Fibroblast of lung (primary cell): ENCODE results near the gene TPD52L1. TPM values are rescaled to one million over a fixed set of nuclear protein-coding genes. Genes with fewer than 3 reads are reported as not detected.

Source experiments
- DNase-seq, 2 donors: peaks; one replicate each; pipeline versions ENCODE4 v3.0.0 to v3.0.0-alpha.2; 2010; ENCODE audit warnings: low read depth in 2 of 2
- H2AFZ ChIP-seq: 2 replicates; pipeline ENCODE4 v1.5.1; 2012; ENCODE audit warnings: low read length, control low read depth, inconsistent platforms
- H3K27ac ChIP-seq: 2 replicates; pipeline ENCODE4 v1.5.1; 2011; ENCODE audit warnings: low read length, control low read depth; ENCODE audit not compliant: insufficient read depth
- H3K27me3 ChIP-seq: 2 replicates; pipeline ENCODE4 v1.5.1; 2011; ENCODE audit warnings: mild to moderate bottlenecking, low read length; ENCODE audit not compliant: control insufficient read depth, insufficient read depth
- H3K36me3 ChIP-seq: 2 replicates; pipeline ENCODE4 v1.5.1; 2011; ENCODE audit warnings: low read length; ENCODE audit not compliant: control insufficient read depth, insufficient read depth
- H3K4me1 ChIP-seq: 2 replicates; pipeline ENCODE4 v1.5.1; 2011; ENCODE audit warnings: low read length; ENCODE audit not compliant: control insufficient read depth, insufficient read depth; ENCODE audit errors: extremely low read depth
- H3K4me2 ChIP-seq: 2 replicates; pipeline ENCODE4 v1.5.1; 2011; ENCODE audit warnings: low read length, control low read depth; ENCODE audit not compliant: insufficient read depth; ENCODE audit errors: extremely low read depth
- H3K4me3 ChIP-seq, 4 experiments: fragments of 200-600 bp in 1 of 4; sonication (generic) in 1 of 4; replicated peaks in 1 of 4; 2 replicates each; pipeline ENCODE4 v1.5.1; 2011 to 2016; ENCODE audit warnings: low read length in 4 of 4, low read depth in 3 of 4, mild to moderate bottlenecking in 3 of 4, control low read depth in 2 of 4, inconsistent platforms in 1 of 4, mixed read lengths in 1 of 4; ENCODE audit not compliant: insufficient read depth in 1 of 4; ENCODE audit errors: control extremely low read depth in 1 of 4
- H3K79me2 ChIP-seq: 2 replicates; pipeline ENCODE4 v1.5.1; 2012; ENCODE audit warnings: mild to moderate bottlenecking, low read length, inconsistent platforms; ENCODE audit not compliant: control insufficient read depth, insufficient read depth
- H3K9ac ChIP-seq: 2 replicates; pipeline ENCODE4 v1.5.1; 2011; ENCODE audit warnings: mild to moderate bottlenecking, low read length, control low read depth; ENCODE audit not compliant: insufficient read depth
- H3K9me3 ChIP-seq: 2 replicates; pipeline ENCODE4 v1.5.1; 2012; ENCODE audit warnings: low read depth, low read length; ENCODE audit not compliant: control insufficient read depth, insufficient read depth
- H4K20me1 ChIP-seq: 2 replicates; pipeline ENCODE4 v1.5.1; 2011; ENCODE audit warnings: low read length; ENCODE audit not compliant: control insufficient read depth, insufficient read depth; ENCODE audit errors: extremely low read depth
- CTCF ChIP-seq, 2 donors: IDR thresholded peaks in 1 of 2; conservative IDR thresholded peaks in 1 of 2; 1 replicate in 1 of 2; 2 replicates in 1 of 2; pipeline ENCODE4 v1.5.1; 2011 to 2012; ENCODE audit warnings: low read length in 2 of 2, control low read depth in 1 of 2, inconsistent platforms in 1 of 2, low read depth in 1 of 2, mild to moderate bottlenecking in 1 of 2
- EZH2 ChIP-seq: IDR thresholded peaks from 2 replicates; pipeline ENCODE4 v1.5.1; 2012; ENCODE audit warnings: low read length, control low read depth, mild to moderate bottlenecking; ENCODE audit errors: missing control alignments
- polyA plus RNA-seq, 2 donors: library from polyadenylated mRNA; depleted of rRNA in 1 of 2; stranded (reverse) in 1 of 2; unstranded in 1 of 2; fragments of >200 nt; gene quantifications; 2 replicates each; pipeline ENCODE4 v1.2.1, GENCODE V29; 2011 to 2012; ENCODE audit warnings: missing spikeins in 1 of 2
- total RNA-seq: library from RNA; depleted of rRNA; stranded (reverse); fragments of >200 nt; gene quantifications from 2 replicates; pipeline ENCODE4 v1.2.1, GENCODE V29; 2014

The TPD52L1 gene
- total and polyA plus RNA-seq, 2 donors (not counting 1 experiment from before 2014, with no cell fraction given), result 41.0 to 75.9 TPM

- no peak overlapping the region for H3K4me3 ChIP-seq
- no peaks in the 10 kb centered on the region for H3K9me3 ChIP-seq
- TF ChIP-seq EZH2 (no peak), CTCF (conservative IDR thresholded peaks at IDR 0.05 in 1 of 2, IDR thresholded peaks at IDR 0.05 in 1 of 2; ENCODE audit: low read depth in 1 of 2, low read length in 2 of 2) (peak; percentile 78)
- no peak overlapping the region for H3K9ac ChIP-seq
- H3K79me2 ChIP-seq, result no peaks in the 10 kb centered on the region
- no peaks in the 10 kb centered on the region for H3K36me3 ChIP-seq
- H3K27ac ChIP-seq, result no peak overlapping the region
- DNase-seq, result peak; percentile 84 to 89
- no peaks in the 10 kb centered on the region for H4K20me1 ChIP-seq
- H3K4me1 ChIP-seq, result peaks cover 3% of the 10 kb centered on the region
- no peaks in the 10 kb centered on the region for H3K27me3 ChIP-seq
- H2AFZ ChIP-seq, result no peak overlapping the region
- H3K4me2 ChIP-seq, result no peak overlapping the region
These were observed 38.5 kb downstream of the TPD52L1 start for GRCh38 chr6:125191916-125192609.

- DNase-seq, result no peak
- Histone ChIP-seq H4K20me1 (no peaks in the 10 kb centered on the region), H2AFZ (no peak overlapping the region), H3K27ac (no peak overlapping the region), H3K79me2 (no peaks in the 10 kb centered on the region), H3K9me3 (no peaks in the 10 kb centered on the region), H3K36me3 (no peaks in the 10 kb centered on the region), H3K4me1 (peaks cover 3% of the 10 kb centered on the region), H3K9ac (no peak overlapping the region), H3K4me3 (no peak overlapping the region), H3K27me3 (no peaks in the 10 kb centered on the region), H3K4me2 (no peak overlapping the region)
- TF ChIP-seq CTCF (conservative IDR thresholded peaks at IDR 0.05 in 1 of 2, IDR thresholded peaks at IDR 0.05 in 1 of 2; ENCODE audit: low read depth in 1 of 2, low read length in 2 of 2) (no peak), EZH2 (no peak)
These were observed 39.0 kb downstream of the TPD52L1 start for GRCh38 chr6:125192610-125192930.

GRCh38 chr6:125193208-125193607 lies 39.6 kb downstream of the TPD52L1 start:
- Histone ChIP-seq H3K9me3 (no peaks in the 10 kb centered on the region), H3K27me3 (no peaks in the 10 kb centered on the region), H4K20me1 (no peaks in the 10 kb centered on the region), H3K4me3 (no peak overlapping the region), H3K79me2 (no peaks in the 10 kb centered on the region), H3K27ac (no peak overlapping the region), H3K4me1 (peaks cover 6% of the 10 kb centered on the region), H2AFZ (no peak overlapping the region), H3K36me3 (no peaks in the 10 kb centered on the region), H3K4me2 (no peak overlapping the region), H3K9ac (no peak overlapping the region)
- DNase-seq, result no peak
- no peak for TF ChIP-seq EZH2
- no peak for TF ChIP-seq CTCF (conservative IDR thresholded peaks at IDR 0.05 in 1 of 2, IDR thresholded peaks at IDR 0.05 in 1 of 2; ENCODE audit: low read depth in 1 of 2, low read length in 2 of 2)
